HepG2 (cell line): ENCODE results near the gene LAMA5. TPM values are rescaled to one million over a fixed set of nuclear protein-coding genes. Genes with fewer than 3 reads are reported as not detected.

Experiments
- AHR ChIP-seq: IDR thresholded peaks from 2 replicates; pipeline ENCODE4 v1.6.1; 2018; ENCODE audit warnings: missing genetic modification reagents, missing compliant biosample characterization
- ATAD3A ChIP-seq: sonication (generic); formaldehyde crosslinking; IDR thresholded peaks from 2 replicates; pipeline ENCODE4 v1.4.0; 2020; ENCODE audit warnings: missing genetic modification reagents
- ATF7 ChIP-seq, 2 experiments: fragments of 450-650 bp in 1 of 2; sonication (generic) in 1 of 2; formaldehyde crosslinking in 1 of 2; IDR thresholded peaks; 2 replicates each; pipeline versions ENCODE4 v1.4.0 to v1.6.1; 2016 to 2020; ENCODE audit warnings: antibody characterized with exemption in 1 of 2, mild to moderate bottlenecking in 1 of 2, missing genetic modification reagents in 1 of 2
- CCDC6 ChIP-seq: sonication (generic); formaldehyde crosslinking; IDR thresholded peaks from 2 replicates; pipeline ENCODE4 v1.8.1; 2022; ENCODE audit warnings: mild to moderate bottlenecking, missing genetic modification reagents, moderate library complexity
- EZH2 ChIP-seq: conservative IDR thresholded peaks from 2 replicates; pipeline ENCODE4 v1.6.1; 2012; ENCODE audit warnings: mild to moderate bottlenecking, low read depth, low read length, moderate library complexity
- HNRNPUL1 ChIP-seq: fragments of 200-400 bp; formaldehyde crosslinking; IDR thresholded peaks from 2 replicates; pipeline ENCODE4 v1.6.1; 2017; ENCODE audit warnings: low read depth, mild to moderate bottlenecking, low read length, moderate library complexity
- JARID2 ChIP-seq: sonication (generic); formaldehyde crosslinking; IDR thresholded peaks from 2 replicates; pipeline ENCODE4 v1.8.1; 2023; ENCODE audit warnings: missing genetic modification reagents, inconsistent platforms; ENCODE audit not compliant: insufficient replicate concordance
- POGZ ChIP-seq: sonication (generic); formaldehyde crosslinking; IDR thresholded peaks from 2 replicates; pipeline ENCODE4 v1.4.0; 2020; ENCODE audit warnings: mild to moderate bottlenecking, missing genetic modification reagents
- REL ChIP-seq: sonication (generic); formaldehyde crosslinking; conservative IDR thresholded peaks from 2 replicates; pipeline ENCODE4 v1.8.0; 2022; ENCODE audit warnings: mild to moderate bottlenecking, missing genetic modification reagents, moderate library complexity
- RELA ChIP-seq: sonication (generic); formaldehyde crosslinking; IDR thresholded peaks from 2 replicates; pipeline ENCODE4 v1.4.0; 2020; ENCODE audit warnings: missing genetic modification reagents
- SMYD3 ChIP-seq: sonication (generic); formaldehyde crosslinking; IDR thresholded peaks from 2 replicates; pipeline ENCODE4 v1.8.1; 2023; ENCODE audit warnings: mild to moderate bottlenecking, missing genetic modification reagents
- TGIF2 ChIP-seq: IDR thresholded peaks from 2 replicates; pipeline ENCODE4 v1.6.1; 2016; ENCODE audit warnings: control low read depth, missing compliant biosample characterization
- THAP8 ChIP-seq: sonication (generic); formaldehyde crosslinking; IDR thresholded peaks from 2 replicates; pipeline ENCODE4 v1.5.1; 2020; ENCODE audit warnings: missing genetic modification reagents, mild to moderate bottlenecking, borderline replicate concordance
- ZBTB46 ChIP-seq: sonication (generic); formaldehyde crosslinking; IDR thresholded peaks from 2 replicates; pipeline ENCODE4 v1.4.0; 2020; ENCODE audit warnings: mild to moderate bottlenecking, missing genetic modification reagents, borderline replicate concordance
- ZFP82 ChIP-seq: sonication (generic); formaldehyde crosslinking; IDR thresholded peaks from 2 replicates; pipeline ENCODE4 v1.5.1; 2020; ENCODE audit warnings: mild to moderate bottlenecking, missing genetic modification reagents, borderline replicate concordance
- ZKSCAN1 ChIP-seq: fragments of 150-350 bp; IDR thresholded peaks from 2 replicates; pipeline ENCODE4 v1.6.1; 2014; ENCODE audit warnings: low read length
- ZNF101 ChIP-seq: sonication (generic); formaldehyde crosslinking; IDR thresholded peaks from 2 replicates; pipeline ENCODE4 v1.4.0; 2020; ENCODE audit warnings: mild to moderate bottlenecking, low read depth, missing genetic modification reagents, borderline replicate concordance
- ZNF205 ChIP-seq: IDR thresholded peaks from 2 replicates; pipeline ENCODE4 v1.6.1; 2018; ENCODE audit warnings: missing biosample characterization, missing genetic modification reagents
- ZNF251 ChIP-seq: sonication (generic); formaldehyde crosslinking; IDR thresholded peaks from 2 replicates; pipeline ENCODE4 v1.9.0; 2021; ENCODE audit warnings: mild to moderate bottlenecking, missing genetic modification reagents
- ZNF350 ChIP-seq: sonication (generic); formaldehyde crosslinking; IDR thresholded peaks from 2 replicates; pipeline ENCODE4 v1.4.0; 2020; ENCODE audit warnings: mild to moderate bottlenecking, low read depth, missing genetic modification reagents, borderline replicate concordance
- ZNF616 ChIP-seq: sonication (generic); formaldehyde crosslinking; IDR thresholded peaks from 2 replicates; pipeline ENCODE4 v1.5.0; 2020; ENCODE audit warnings: low read depth, mild to moderate bottlenecking, missing genetic modification reagents
- ZSCAN29 ChIP-seq: sonication (generic); formaldehyde crosslinking; conservative IDR thresholded peaks from 2 replicates; pipeline ENCODE4 v1.4.0; 2020; ENCODE audit warnings: mild to moderate bottlenecking, missing genetic modification reagents
- polyA plus RNA-seq, 8 experiments: library from polyadenylated mRNA; depleted of rRNA in 3 of 8; stranded (reverse) in 7 of 8; unstranded in 1 of 8; fragments of >200 nt; fragmentation: Illumina TruSeq in 4 of 8; extraction: Trizol in 4 of 8; gene quantifications; 2 replicates each; pipeline versions ENCODE4 v1.2.1 to v1.2.3, GENCODE V29; 2011 to 2016; ENCODE audit warnings: low read depth in 4 of 8, missing spikeins in 1 of 8, mixed read lengths in 1 of 8; ENCODE audit not compliant: insufficient read depth in 1 of 8
- total RNA-seq, 5 experiments: library from RNA; depleted of rRNA; stranded (reverse); fragments of >200 nt; fragmentation: Illumina TruSeq; extraction: Trizol; gene quantifications; 2 replicates each; pipeline ENCODE4 v1.2.3, GENCODE V29; 2016; ENCODE audit warnings: low read depth in 1 of 5
- TF ChIP-seq, protein P1 (sequence below): sonication (generic); formaldehyde crosslinking; conservative IDR thresholded peaks from 2 replicates; pipeline ENCODE4 v1.4.0; 2020; ENCODE audit warnings: mild to moderate bottlenecking, missing genetic modification reagents, moderate library complexity

The LAMA5 gene
- total and polyA plus RNA-seq, 2 of the 13 experiments (the other 11 are each of a cell fraction or from before 2014, with no cell fraction given): 21.0 to 44.7 TPM

DNA sequence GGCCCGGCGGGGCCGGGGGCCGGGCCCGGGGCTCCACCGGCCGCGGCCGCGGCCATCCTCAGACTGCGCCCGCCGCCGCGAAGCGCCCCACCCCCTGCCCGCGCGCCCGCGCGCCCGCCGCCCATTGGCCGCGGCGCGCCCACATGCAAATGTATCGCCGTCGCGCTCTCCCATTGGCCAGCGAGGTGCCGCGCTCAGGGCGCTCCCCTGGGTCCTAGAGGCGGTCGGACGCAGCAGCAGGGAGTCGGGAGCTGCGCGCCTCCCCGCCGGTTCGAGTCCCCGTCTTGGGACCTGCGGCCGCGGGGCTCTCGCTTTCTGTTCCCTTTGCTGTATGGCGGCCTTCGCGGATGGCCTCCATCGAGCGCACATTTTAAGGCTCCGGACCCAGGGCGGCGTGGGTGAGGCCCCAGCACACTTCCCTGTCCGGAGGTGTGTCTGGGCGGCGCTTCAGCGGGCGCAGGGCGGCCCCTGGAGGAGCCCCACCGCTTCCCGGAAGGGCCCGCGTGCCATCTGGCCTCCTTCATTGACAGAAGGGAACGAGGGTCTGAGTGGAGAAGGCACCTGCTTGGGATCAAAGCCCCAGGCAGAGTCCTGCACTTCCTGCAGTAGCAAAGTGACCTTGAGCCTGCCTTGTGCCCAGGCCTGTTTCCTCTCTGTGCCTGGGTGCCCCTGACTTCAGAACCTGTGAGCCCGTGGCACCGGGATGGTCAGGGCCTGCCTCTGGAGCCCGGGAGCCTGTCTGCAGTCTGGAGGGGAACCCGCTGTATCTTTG lies 40.3 kb upstream of the LAMA5 start, which contains the start of gene CABLES2 (continued):
- peak; percentile 89 for TF ChIP-seq ZNF205 (CRISPR knock-in tag)
- TF ChIP-seq ZSCAN29 (CRISPR knock-in tag): peak; percentile 89; the same call in 1 of the 2 replicates
- no peak for TF ChIP-seq SMYD3 (CRISPR knock-in tag)
- TF ChIP-seq REL (CRISPR knock-in tag): no peak
- TF ChIP-seq JARID2 (CRISPR knock-in tag): no peak
- TF ChIP-seq ZBTB46: peak; percentile 88; the same call in 1 of the 2 replicates
- 0 out of 2 replicates have a peak, but pooled peaks have one; percentile 37 for TF ChIP-seq CCDC6 (CRISPR knock-in tag)
- no peak for TF ChIP-seq EZH2
- TF ChIP-seq HNRNPUL1: no peak
- TF ChIP-seq, protein P1, sequence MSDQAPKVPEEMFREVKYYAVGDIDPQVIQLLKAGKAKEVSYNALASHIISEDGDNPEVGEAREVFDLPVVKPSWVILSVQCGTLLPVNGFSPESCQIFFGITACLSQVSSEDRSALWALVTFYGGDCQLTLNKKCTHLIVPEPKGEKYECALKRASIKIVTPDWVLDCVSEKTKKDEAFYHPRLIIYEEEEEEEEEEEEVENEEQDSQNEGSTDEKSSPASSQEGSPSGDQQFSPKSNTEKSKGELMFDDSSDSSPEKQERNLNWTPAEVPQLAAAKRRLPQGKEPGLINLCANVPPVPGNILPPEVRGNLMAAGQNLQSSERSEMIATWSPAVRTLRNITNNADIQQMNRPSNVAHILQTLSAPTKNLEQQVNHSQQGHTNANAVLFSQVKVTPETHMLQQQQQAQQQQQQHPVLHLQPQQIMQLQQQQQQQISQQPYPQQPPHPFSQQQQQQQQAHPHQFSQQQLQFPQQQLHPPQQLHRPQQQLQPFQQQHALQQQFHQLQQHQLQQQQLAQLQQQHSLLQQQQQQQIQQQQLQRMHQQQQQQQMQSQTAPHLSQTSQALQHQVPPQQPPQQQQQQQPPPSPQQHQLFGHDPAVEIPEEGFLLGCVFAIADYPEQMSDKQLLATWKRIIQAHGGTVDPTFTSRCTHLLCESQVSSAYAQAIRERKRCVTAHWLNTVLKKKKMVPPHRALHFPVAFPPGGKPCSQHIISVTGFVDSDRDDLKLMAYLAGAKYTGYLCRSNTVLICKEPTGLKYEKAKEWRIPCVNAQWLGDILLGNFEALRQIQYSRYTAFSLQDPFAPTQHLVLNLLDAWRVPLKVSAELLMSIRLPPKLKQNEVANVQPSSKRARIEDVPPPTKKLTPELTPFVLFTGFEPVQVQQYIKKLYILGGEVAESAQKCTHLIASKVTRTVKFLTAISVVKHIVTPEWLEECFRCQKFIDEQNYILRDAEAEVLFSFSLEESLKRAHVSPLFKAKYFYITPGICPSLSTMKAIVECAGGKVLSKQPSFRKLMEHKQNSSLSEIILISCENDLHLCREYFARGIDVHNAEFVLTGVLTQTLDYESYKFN (CRISPR knock-in tag): peak; percentile 71
- TF ChIP-seq AHR (CRISPR knock-in tag): peak; percentile 68; the same call in 1 of the 2 replicates
- TF ChIP-seq ZNF616: peak; percentile 41; the same call in 1 of the 2 replicates
- TF ChIP-seq POGZ: peak; percentile 88
- TF ChIP-seq ZNF350 (CRISPR knock-in tag): peak; percentile 87
- TF ChIP-seq RELA (CRISPR knock-in tag): no peak
- peak; percentile 90; the same call in 1 of the 2 replicates for TF ChIP-seq THAP8 (CRISPR knock-in tag)
- TF ChIP-seq ZFP82 (CRISPR knock-in tag): 0 out of 2 replicates have a peak, but pooled peaks have one; percentile 53
- no peak for TF ChIP-seq ZNF251
- no peak for TF ChIP-seq ATAD3A (CRISPR knock-in tag)
- no peak for TF ChIP-seq ATF7 (IDR thresholded peaks at IDR 0.05)
- peak; percentile 83 for TF ChIP-seq ATF7 (CRISPR knock-in tag; IDR thresholded peaks at IDR 0.05)
- 0 out of 2 replicates have a peak, but pooled peaks have one; percentile 81 for TF ChIP-seq ZNF101 (CRISPR knock-in tag)
- no peak for TF ChIP-seq ZKSCAN1
- no peak; the same call in 1 of the 2 replicates for TF ChIP-seq TGIF2 (CRISPR knock-in tag)
